Coronary artery (tissue), 2 donors: ENCODE data around the gene CFAP92.
"Not testable (repeated sequence)": the region's sequence is repeated elsewhere in the genome, so short reads cannot be mapped to it uniquely, and the experiment has no call there.

ENCODE experiments used
- DNase-seq: peaks from one replicate; pipeline ENCODE4 v3.0.0-alpha.2; 2017; ENCODE audit warnings: low spot score
- H3K27ac ChIP-seq, 2 donors: fragments of 200-600 bp; sonication (generic); one replicate each; pipeline ENCODE4 v1.5.1; 2016 to 2019
- H3K4me3 ChIP-seq: fragments of 200-600 bp; sonication (generic); 2 replicates; pipeline ENCODE4 v1.5.1; 2016; ENCODE audit warnings: mild to moderate bottlenecking, moderate library complexity
- CTCF ChIP-seq: fragments of 200-600 bp; sonication (generic); IDR thresholded peaks from one replicate; pipeline ENCODE4 v1.5.1; 2019; ENCODE audit warnings: antibody characterized with exemption

Gene CFAP92

GRCh38 chr3:128881576-128881975, 112.3 kb downstream of the CFAP92 start:
- Histone ChIP-seq H3K4me3 (no peak overlapping the region), H3K27ac (no peak overlapping the region)
- TF ChIP-seq CTCF: no peak
- DNase-seq: no peak

- peak overlapping the region; percentile 95 for H3K4me3 ChIP-seq
- DNase-seq, H3K27ac ChIP-seq: not testable (repeated sequence)
Observed at GRCh38 chr3:128880455-128880854, 113.4 kb downstream of the CFAP92 start.

GRCh38 chr3:128879991-128880390, 113.9 kb downstream of the CFAP92 start:
- Histone ChIP-seq H3K4me3 (peak overlapping the region; percentile 95), H3K27ac (peak overlapping the region; percentile 84 to 98)
- DNase-seq: no peak
- TF ChIP-seq CTCF: no peak

- peak; percentile 97 for DNase-seq
- TF ChIP-seq CTCF: no peak
- H3K27ac ChIP-seq: peak within 1 kb of the TSS; percentile 84 to 98
- H3K4me3 ChIP-seq: peak within 1 kb of the TSS; percentile 95
Observed at GRCh38 chr3:128879125-128879969, 114.5 kb downstream of the CFAP92 start, which contains the start of gene ACAD9. Gene ACAD9 (plus strand): TSS chr3:128879620. CDS start chr3:128879692, 72 bp downstream.

- TF ChIP-seq CTCF: no peak
- peak overlapping the region; percentile 95 for H3K4me3 ChIP-seq
- H3K27ac ChIP-seq: peak overlapping the region; percentile 84 to 98
- no peak for DNase-seq
Observed at GRCh38 chr3:128878556-128879124, 115.2 kb downstream of the CFAP92 start.

GRCh38 chr3:128878011-128878457, 115.8 kb downstream of the CFAP92 start:
- Histone ChIP-seq H3K4me3 (peak overlapping the region; percentile 95), H3K27ac (peak overlapping the region; percentile 84 to 98)
- DNase-seq: no peak
- TF ChIP-seq CTCF: no peak

- no peak overlapping the region for H3K4me3 ChIP-seq
- DNase-seq: no peak
- no peak overlapping the region for H3K27ac ChIP-seq
Observed at GRCh38 chr3:128875556-128876120, 118.2 kb downstream of the CFAP92 start.

More at GRCh38 chr3:128875556-128876120, 118.2 kb downstream of the CFAP92 start:
- TF ChIP-seq CTCF: peak; percentile 25
